ENCODE results near the gene KCNIP1.

KCNIP1 gene

GRCh38 chr5:170503990-170504596 is at the start of gene KCNIP1:
Gene KCNIP1, plus strand, starts transcription at chr5:170504020.
- DNase-seq (ENCODE audit: low read depth in 3 of 3), result no peak

DNA sequence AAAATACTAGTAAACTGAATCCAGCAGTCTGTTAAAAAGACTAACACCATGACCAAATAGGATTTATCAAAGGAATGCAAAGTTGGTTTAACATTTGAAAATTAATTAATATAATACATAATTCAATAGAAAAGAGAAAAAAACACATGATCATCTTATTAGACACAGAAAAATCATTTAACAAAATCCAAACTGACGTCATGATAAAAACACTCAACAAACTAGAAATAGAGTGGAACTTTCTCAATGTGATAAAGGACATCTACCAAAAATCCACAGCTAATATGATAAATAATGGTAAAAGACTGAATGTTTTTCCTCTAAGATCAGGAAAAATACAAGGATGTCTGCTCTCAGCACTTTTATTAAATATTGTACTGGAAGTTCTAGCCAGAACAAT is 40.4 kb upstream of the KCNIP1 start:
- no peak for DNase-seq (ENCODE audit: low read depth in 3 of 3)

- no peak for DNase-seq (ENCODE audit: low read depth in 3 of 3)
Observed at GRCh38 chr5:170464280-170465127, 39.3 kb upstream of the KCNIP1 start.

DNA sequence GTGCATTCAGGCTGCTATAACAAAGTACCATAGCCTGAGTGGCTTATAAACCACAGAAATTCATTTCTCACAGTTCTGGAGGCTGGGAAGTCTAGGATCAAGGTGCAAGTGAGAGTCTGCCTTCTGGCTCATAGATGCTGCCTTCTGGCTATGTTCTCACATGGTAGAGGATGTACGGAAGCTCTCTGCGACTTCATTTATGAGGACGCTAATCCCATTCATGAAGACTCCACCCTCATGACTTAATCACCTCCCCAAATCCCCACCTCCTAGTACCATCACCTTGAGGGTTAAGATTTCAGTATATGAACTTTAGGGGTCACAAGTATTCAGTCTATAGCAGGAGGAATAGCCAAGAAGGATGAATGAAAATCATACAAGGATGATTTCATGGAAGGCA is 37.3 kb upstream of the KCNIP1 start:
- no peak for DNase-seq (ENCODE audit: low read depth in 3 of 3)

DNA sequence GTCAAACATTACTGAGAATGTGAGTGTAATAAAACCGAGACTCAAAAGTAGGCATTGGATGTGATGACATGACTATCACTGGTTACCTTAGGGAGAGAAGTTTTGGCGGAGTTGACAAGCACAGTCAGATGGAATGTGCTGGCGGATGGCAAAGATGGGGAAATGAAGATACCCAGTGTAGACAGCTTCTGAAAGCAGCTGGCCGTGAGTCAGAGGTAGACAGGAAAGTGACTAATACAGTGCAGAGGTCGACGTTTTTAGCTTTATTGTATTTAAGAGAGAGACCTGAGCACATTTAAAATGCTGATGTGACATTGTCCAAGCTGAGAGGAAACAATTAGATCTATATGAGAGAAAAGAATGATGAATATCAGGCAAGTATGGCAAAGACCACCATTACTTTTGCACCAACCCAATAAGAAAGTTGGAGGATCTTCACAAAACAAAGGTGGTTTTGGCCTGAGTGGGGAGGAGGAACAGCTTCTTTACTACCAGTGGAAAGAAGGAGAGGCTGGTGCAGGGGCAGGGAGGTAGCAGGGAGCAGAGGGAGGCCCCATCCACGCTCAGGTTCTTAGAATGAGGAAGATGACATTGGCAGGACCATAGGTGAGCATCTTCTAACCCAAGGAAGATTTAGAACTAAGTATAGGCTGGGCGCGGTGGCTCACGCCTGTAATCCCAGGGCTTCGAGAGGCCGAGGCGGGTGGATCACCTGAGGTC is 36.7 kb upstream of the KCNIP1 start:
- peak; percentile 9 to 53 (median 14) for DNase-seq (ENCODE audit: low read depth in 3 of 3)

GRCh38 chr5:170468633-170469285 is 35.1 kb upstream of the KCNIP1 start:
- no peak for DNase-seq (ENCODE audit: low read depth in 3 of 3)

DNA sequence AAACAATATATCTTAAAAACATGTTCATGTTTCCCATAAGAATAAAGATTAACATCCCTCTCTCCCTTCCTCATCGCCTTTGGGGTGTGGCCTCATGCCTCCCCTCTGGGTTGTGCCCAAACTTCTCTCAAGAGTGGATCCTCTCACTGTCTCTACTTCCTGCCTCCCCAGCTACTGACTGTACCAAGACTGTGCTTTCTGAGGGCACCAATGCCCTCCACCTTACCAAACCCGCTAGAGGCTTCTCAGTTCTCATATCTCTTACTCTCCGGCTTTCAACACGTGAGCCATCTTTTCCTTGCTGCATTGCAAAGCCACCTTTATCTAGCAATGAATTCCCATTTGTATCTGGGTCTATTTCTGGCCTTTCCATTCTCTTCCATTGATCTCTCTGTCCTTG is 34.4 kb upstream of the KCNIP1 start:
- no peak for DNase-seq (ENCODE audit: low read depth in 3 of 3)

- DNase-seq (ENCODE audit: low read depth in 3 of 3), result no peak
Observed at GRCh38 chr5:170470275-170470674, 33.5 kb upstream of the KCNIP1 start.

GRCh38 chr5:170470808-170471404 is 32.9 kb upstream of the KCNIP1 start:
- DNase-seq (ENCODE audit: low read depth in 3 of 3), result no peak

DNA sequence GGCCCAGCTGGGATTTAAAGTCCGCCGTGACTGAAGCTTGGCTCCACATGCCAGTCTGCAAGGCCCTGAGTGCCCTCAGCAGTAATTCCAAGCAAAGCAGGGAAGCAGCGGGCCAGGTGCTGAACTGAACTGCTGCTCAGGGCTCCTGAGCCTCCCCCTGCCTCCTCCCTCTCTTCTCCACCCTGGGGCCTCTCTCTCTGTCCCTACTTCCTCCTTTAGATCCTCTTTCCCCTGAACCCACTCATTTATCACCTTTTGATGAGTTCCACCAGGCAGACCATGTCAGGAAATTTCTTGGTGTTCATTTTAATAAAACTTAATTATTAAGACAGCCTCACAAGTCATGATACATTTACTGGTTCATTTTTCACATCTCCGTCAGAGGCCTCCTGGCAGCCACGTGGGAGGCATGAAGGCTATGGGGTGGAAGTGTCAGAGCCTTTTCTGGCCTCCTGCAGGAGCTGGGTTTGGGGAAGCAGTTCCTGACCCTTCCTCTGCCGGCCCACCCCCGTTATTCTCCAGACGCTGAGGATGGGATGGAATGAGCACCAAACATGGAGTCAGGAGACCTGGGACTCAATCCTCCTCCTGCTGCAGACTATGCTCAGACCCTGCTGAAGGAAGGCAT is 32.2 kb upstream of the KCNIP1 start:
- DNase-seq (ENCODE audit: low read depth in 3 of 3), result no peak

DNA sequence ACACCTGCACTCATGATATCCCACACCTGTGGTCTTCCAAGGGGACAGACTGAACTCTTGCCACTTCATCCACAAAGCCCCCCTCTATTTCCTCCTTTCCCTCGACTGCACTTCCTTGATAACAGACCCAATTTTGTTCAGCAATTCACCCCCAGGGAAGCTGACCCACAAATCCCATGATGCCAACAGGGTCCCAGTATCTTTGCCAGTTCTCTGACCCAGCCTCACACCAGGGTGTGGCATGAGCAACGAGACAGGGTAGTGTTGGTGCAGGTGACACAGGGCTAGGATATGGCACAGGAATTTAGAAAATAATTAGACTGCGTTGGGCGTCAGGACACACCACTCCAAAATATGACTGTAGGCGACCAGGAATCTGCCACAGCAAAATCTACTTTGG is 30.2 kb upstream of the KCNIP1 start:
- DNase-seq (ENCODE audit: low read depth in 3 of 3), result no peak

DNA sequence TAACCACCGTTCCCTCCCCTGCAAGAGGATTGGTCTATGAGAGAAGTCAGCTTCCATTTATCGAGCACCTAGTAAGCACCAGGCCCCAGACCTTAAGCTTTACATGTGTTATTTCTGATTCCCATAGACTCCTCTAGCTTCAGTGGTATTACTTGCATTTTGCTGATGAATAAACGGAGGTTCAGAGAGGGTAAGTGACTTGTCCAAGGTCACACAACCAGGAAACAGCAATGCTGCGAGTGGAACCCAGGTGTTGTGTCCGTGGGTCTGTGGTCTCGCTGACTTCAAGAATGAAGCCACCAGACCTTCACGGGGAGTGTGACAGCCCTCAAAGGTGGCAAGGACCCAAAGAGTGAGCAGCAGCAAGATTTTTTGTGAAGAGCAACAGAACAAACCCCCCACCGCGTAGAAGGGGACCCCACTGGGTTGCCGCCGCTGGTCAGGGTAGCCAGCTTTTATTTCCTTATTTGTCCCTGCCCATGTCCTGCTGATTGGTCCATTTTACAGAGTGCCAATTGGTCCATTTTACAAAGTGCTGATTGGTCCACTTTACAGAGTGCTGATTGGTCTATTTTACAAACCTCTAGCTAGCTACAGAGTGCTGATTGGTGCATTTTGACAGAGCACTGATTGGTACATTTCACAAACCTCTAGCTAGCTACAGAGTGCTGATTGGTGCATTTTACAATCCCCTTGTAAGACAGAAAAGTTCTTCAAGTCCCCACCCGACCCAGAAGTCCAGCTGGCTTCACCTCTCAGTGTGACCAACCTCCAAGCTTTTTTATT is 29.1 kb upstream of the KCNIP1 start:
- DNase-seq (ENCODE audit: low read depth in 3 of 3), result no peak

DNA sequence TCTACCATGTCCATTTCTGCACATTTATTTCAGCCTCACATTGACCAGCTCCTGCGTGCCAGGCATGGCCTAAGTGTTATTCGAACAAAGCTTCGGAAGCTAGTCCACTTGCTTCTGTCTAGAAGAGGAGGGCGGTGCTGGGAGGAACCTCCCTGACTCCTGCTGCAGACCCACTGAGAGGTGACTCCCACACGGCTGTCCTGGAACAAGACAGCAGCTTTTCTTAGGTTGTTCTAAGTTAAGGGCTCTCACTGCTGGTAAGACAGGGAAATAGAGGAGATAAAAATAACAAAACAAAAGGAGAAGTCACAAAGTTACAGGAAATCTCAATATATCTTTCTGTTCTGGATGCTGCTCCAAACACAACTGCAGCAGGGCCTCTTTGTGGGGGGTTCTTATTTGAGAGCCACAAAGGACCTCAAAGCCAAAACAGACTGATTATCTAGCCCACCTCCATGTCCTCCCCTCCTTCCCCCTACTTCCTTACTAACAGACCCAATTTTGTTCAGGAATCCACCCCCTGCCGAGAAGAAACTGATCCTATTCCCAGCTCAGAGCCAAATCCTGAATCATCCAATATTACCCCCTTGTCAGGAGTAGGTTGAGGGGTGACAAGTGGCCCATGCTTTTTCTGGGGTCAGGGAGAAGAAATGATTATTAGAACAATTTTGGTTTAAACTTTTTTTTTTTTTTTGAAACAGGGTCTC is 28.4 kb upstream of the KCNIP1 start:
- DNase-seq (ENCODE audit: low read depth in 3 of 3), result no peak

- DNase-seq (ENCODE audit: low read depth in 3 of 3), result no peak
Observed at GRCh38 chr5:170476704-170477103, 27.1 kb upstream of the KCNIP1 start.

- DNase-seq (ENCODE audit: low read depth in 3 of 3), result no peak
Observed at GRCh38 chr5:170477906-170478305, 25.9 kb upstream of the KCNIP1 start.

DNA sequence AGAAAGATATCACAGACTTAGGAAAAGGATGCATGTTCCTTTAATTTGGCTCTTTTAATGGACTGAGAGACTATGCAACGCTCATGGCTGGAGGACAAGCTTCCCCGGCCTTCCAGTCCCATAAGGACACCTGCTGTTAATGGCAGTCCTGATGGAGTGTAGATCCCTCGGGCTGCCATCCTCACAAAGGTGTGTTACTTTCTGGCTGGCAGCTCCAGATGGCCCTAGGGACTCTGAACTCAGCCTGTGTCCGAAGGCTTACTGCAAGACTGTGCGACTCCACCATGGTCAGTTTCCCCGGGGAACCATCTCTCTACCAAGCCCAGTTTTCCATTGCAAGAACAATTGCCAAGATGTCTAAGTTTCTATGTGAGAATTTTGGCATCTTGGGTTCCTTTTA is 25.5 kb upstream of the KCNIP1 start:
- DNase-seq (ENCODE audit: low read depth in 3 of 3), result no peak

- DNase-seq (ENCODE audit: low read depth in 3 of 3), result no peak
Observed at GRCh38 chr5:170479484-170479883, 24.3 kb upstream of the KCNIP1 start.

DNA sequence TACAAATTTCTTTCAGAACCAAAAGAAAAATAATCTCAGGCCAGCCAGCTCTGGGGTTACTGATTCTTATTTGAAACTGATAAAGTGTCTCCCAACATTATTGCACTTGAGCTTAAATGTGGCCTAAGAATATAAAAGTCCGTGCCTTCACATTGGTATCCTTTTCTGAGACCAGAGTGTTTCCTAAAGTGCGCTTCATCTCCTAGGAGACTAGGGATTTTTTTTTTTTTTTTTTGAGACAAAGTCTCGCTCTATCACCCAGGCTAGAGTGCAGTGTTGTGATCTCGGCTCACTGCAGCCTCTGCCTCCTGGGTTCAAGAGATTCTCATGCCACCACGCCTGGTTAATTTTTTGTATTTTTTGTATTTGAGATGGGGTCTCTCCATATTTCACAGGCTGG is 23.6 kb upstream of the KCNIP1 start:
- no peak for DNase-seq (ENCODE audit: low read depth in 3 of 3)

- DNase-seq (ENCODE audit: low read depth in 3 of 3), result no peak
Observed at GRCh38 chr5:170481849-170482248, 22.0 kb upstream of the KCNIP1 start.

GRCh38 chr5:170482511-170482910 is 21.3 kb upstream of the KCNIP1 start:
- no peak for DNase-seq (ENCODE audit: low read depth in 3 of 3)

Measured in stimulated activated CD4-positive, alpha-beta T cell treated with anti-CD3 and anti-CD28 coated beads, TNF-alpha, amount 100 ng/mL, for 24 hours (primary cell).